Fibroblast of the conjunctiva (primary cell): ENCODE measurements around the gene GRID2.
A peak's percentile ranks its signal among the peaks of the same experiment; 100 is the strongest.
"Not testable (repeated sequence)": the region's sequence is repeated elsewhere in the genome, so short reads cannot be mapped to it uniquely, and the experiment has no call there.

Experiments
- DNase-seq: peaks from one replicate; pipeline ENCODE4 v3.0.0-alpha.2; 2010; ENCODE audit warnings: low read depth

The GRID2 gene

DNA sequence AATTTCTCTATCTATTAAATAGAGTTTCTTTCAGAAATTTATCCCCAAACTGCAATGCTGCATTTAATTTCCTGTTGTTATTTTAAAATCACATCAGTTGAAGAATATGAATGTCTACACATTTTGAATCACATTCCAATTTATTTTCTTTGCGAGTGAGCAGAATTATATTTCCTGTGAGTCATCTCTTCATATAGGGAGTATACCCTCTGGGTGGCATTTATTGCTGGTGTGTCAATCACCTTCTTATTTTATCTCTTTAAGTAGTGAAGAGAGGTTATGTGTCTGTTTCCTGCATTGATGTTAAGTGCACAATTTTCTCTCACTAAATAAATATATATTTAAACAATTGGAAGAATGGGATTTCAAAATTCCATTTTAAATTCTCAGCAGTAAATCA is 1013.8 kb downstream of the GRID2 start:
- DNase-seq: no peak

DNA sequence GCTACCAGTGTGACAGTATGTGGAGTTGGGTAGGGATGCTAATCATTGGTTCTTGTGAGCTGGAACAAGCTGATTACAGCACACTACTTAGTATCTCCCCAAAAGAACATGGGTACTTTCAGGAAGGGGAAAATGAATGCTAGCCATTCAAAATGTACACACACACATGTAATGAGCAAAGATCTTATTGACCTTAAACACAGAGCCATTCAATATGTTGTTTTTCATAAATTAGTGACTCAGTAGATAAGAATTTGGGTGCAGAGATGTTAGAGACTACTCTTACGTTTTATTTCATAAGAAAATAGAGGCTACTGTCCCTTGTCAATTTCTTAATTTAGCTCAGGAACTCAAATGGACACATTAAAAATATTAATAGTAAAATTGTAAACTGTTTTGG is 1015.3 kb downstream of the GRID2 start:
- DNase-seq: no peak

DNA sequence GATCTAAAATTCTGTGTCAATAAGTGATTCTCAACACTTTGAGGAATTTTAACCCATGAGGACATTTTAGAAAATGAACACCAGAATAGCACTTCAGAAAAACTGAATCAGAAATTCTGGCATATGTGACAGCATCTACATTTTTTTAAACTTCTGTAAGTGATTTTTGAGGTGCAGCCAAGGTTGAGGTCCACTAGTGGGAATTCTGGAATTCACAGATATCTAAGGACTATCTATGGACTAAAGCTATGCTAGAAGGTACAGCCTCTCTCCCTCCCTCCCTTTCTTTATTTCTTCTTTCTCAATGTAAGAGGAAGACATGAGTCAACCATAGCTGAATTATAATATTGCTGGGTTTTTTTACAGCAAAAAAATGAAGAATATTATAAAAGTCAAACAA is 1016.6 kb downstream of the GRID2 start:
- no peak for DNase-seq

DNA sequence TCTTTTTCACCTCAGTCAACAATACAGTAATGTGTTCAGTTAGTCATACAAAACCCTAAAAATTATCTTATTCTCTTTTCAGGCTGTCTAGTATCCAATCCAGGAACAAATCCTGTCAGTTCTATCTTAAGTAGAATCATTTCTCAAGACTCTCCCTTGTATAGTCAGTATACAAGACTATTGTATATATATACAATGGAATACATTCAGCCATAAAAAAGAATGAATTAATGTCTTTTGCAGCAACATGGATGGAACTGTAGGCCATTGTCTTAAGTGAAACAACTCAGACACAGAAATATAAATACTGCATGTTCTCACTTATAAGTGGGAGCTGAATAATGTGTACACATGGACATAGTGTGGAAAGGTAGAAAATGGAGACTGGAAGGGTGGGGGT is 1023.6 kb downstream of the GRID2 start:
- no peak for DNase-seq

DNA sequence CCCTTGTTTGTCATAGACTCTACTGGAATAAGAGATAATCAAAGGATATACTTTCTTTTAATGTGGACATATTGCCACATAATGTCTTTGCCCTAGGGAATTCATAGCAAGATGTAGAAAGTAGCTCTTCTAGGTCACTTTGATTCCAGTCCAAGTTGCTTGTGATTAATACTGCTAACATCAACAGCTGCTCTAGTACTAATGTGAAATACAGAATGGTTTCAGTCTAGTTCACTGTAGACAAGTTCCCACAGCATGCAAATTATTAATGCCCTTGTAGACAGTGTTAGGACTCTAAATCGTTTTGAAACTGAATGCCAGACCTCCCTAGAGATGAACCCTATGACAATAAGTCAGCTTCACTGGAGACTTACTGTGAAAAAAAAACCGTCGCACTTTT is 1030.2 kb downstream of the GRID2 start:
- DNase-seq: no peak

DNA sequence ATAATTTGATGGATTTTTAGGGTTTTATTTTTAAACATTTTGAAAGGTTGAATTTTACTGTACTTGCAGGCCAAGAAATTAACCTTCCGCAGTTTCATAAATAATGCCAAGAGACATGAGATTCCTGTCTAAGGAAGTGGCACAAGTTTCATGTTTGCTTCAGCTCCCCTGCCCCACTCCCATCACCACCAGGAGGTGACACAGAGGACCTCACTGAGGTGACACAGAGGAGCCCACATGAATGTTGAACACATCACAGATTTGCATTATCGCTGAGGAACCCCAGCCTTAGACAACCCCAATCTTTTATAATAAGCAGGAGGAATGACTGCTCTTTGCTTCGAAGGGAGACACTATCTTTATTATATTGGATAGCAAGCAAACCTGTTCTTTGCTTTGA is 1033.4 kb downstream of the GRID2 start:
- DNase-seq: no peak

DNA sequence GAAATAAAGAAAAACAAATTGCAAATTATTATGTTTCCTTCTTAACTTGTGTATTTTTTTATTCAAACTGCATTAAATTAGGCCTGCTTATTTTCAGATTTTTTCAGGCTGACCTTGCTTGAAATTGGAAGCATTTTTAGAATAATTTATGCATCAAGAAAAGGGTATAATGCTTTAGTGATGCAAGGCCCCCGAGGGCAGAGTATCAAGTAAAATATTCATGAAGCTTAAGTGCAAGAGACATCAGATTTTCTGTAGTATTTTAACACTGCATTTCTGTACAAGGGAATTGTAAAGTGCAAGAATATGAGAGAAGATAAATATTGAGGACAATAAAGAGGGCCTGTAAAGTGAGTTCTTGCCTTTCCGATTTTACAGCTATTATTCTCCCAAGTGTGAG is 1039.0 kb downstream of the GRID2 start:
- DNase-seq: no peak

DNA sequence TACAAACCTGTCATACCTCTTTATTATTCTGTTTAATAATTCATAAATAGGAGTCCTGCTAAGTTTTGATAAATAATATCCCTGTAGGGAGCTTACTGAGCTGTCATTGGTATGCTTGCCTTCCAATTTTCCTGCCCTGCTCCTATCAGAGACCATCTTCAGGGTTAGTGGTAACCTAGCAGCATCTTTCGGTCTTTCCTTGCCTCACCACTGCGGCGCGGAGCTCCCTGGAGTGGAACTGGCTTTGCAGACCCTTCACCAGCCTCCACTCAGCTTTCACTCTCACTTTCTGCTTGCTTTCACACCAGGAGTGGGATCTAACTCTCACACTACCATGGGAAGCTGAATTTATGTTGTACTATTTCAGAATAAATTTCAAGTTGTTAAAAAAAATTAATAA is 1043.1 kb downstream of the GRID2 start:
- DNase-seq: no peak

DNA sequence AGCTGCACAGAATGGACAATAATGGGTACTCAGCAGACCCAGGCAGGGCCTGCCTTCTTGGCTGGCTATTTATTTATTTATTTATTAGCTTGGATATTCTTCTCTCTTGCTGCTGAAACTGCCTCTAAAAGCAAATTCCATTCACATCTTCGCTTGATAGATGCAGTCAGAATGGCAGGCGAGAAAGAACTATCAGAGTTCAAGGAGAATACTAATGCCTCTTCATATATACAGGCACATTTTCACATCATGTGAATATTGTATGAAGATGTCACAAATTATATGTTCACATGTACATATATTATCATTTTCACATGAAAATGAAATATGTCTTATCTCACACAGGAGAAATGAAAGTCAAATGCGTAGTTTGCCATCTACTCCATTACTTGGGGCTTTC is 1045.1 kb downstream of the GRID2 start:
- no peak for DNase-seq

DNA sequence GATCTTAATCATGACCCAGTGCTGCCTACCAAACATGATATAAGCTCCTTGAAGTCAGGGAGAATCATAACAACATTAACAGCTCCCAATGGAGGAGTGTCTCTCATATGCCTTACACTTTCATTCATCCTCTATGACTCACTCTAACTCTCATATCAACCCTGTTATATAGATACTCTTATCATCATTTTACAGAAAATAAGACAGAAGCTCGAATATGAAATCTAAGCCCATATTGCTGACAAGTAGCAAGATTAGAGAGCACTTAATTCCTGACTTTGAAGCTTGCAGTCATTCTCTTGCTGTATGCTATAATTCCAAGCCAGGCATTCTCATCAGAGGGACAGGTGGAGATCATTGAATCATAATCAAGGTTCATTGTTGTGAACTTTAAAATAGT is 1048.1 kb downstream of the GRID2 start:
- no peak for DNase-seq

DNA sequence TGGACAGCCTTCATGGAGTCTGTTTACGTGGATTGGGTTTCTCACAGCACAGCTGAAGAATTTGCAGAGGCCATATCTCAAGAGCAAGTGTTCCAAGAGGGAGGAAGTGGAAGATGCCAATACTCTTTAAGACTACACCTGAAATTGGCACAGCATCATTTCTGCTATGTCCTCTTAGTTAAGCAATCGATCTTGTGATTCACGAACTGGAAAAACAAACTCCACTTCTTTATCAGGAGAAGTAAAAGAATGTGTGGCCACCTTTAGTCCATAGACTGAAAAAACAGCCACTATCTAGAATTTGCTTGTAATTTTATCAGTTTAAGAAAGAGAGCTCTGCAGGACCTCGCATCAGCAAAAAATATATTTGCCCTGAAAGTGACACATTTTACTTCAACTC is 1051.6 kb downstream of the GRID2 start:
- DNase-seq: no peak

DNA sequence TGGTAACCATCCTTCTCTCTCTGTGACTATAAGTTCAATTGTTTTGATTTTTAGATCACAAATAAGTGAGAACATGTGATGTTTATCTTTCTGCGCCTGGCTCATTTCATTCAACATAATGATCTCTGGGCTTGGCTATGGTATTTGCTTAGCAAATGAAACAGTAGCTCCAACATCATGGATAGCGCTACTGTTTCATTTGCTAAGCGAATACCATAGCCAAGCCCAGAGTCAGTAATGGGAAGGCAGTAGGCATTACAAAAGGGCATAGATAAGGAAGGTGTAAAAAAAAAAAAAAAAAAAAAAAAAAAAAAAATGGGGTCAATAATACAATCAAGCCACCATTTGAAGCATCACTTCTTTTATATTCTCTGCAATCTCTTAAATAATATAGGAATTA is 1055.8 kb downstream of the GRID2 start:
- no peak for DNase-seq

DNA sequence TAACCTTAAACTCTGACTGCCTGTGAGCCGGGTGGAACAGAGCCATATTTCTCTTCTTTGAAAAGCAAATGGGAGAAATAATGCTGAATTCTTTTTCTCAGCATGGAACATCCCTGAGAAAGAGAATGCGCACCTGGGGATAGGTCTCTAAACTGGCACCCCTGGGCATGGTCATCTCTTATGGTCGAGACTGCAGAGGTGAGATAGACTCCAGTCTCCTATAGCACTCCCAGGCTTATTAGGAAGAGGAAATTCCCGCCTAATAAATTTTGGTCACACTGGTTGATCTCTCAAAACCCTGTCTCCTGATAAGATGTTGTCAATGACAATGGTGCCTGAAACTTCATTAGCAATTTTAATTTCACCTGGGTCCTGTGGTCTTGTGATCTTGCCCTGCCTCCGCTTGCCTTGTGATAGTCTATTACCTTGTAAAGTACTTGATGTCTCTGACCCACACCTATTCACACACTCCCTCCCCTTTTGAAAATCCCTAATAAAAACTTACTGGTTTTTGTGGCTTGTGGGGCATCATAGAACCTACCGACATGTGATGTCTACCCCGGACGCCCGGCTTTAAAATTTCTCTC is 1062.5 kb downstream of the GRID2 start:
- not testable (repeated sequence) for DNase-seq

DNA sequence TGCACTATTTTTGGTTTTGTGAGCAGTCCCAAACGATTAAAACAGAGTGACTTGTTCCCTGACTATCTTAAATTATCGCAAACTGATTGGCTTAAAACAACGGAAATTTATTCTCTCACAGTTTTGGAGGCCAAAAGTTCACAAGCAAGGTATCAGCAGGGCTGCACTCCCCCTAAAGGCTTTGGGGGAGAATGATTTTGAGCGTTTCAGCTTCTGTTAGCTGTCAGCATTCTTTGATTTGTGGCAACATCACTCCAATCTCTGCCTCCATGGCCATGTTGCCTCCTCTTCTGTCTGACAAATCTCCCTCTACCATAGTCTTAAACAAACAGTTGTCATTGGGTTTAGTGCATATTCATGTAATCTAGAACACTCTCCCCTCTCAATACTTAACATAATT is 1065.2 kb downstream of the GRID2 start:
- no peak for DNase-seq

DNA sequence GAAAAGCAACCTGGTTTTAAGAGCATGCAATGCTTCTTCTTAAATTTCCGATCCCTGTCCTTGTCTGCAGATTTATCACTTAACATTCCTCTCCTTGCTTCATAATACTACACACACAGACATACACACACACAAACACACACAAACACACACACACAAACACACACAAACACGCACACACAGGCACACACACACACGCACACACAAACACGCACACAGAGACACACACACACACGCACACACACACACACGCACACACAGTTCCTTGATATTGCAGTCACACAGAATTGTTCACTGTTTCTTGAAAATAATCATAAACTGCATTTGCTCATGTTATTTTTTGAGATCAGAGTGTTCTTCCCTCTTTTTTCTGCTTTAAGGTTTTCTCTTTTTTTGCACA is 1066.5 kb downstream of the GRID2 start:
- no peak for DNase-seq

DNA sequence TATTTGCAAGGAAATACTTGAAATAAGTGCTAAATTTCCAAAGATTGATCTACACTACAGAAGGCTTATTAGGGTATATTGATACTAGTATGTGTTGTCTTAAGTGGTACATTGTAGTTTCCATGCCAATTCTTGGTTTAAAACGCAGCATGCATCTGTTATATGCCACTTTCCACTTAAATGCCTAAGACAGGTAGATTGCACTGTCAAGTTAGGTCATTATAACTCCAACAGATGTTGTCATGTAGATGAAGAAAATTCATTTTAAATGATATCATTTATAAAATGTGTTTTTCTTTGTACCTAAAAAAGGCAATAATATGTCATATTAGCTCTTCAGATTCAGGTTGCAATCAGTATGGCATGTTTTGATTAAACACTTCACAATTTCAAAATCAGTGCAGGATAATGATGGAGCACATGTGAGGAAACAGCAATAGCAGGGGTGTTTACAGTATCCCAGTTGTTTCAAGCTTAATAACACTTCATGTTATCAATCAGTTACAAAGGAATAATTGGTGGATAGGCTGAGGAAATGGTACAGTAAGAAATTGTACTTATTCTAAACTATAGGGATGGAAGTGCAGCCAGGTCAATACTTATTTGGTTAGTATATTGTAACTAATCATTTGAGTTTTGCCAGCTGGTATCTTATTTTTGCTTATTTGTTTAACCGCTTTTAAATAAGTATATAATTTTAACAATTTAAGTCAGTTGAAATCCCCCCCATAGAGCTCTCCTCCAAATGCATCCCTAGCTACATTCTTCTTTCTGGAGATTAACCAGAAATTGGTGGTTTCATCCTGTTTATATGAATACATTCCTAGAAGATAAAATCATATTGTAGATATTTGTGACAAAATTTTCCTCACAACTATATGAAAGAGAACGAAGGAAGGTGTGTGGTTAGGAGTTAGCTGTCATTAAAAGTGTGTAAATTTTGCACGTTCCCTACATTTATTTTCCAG is 1070.4 kb downstream of the GRID2 start:
- no peak for DNase-seq

DNA sequence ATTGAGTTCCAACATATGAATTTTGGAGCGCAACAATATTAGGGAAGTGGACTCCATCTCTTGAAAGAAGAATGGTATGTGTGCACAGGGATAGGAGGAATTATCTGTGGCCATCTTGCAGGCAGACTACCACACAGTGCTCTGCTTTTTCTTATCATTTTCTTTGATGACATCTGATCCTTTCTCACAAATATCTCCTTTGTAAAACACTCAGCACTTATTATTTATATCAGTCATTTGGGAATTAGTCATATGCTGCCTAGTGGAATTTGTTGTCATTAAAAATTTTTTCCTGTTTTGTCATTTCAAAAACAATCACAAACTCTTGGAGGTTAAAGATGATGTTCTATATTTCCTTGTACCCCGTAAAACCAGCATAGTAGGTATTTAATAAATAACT is 1080.5 kb downstream of the GRID2 start:
- no peak for DNase-seq

DNA sequence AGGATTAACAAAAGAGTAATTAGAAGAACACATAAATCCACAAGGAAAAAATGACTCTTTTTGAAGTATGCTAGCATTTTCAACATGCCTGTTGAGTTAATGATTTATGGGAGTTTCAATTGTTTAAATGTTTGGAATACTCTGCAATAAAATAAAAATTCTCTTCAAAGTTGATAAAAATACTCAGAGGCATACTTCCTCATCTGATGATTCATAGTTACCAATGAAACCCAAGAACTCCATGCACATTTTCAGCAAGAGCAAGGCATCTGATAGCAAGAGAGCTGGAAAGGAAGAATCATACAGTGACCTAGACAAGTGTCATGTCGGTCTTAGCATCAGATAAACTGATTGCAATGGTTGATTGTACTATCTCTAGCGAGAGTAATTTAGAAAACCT is 1081.1 kb downstream of the GRID2 start:
- no peak for DNase-seq

DNA sequence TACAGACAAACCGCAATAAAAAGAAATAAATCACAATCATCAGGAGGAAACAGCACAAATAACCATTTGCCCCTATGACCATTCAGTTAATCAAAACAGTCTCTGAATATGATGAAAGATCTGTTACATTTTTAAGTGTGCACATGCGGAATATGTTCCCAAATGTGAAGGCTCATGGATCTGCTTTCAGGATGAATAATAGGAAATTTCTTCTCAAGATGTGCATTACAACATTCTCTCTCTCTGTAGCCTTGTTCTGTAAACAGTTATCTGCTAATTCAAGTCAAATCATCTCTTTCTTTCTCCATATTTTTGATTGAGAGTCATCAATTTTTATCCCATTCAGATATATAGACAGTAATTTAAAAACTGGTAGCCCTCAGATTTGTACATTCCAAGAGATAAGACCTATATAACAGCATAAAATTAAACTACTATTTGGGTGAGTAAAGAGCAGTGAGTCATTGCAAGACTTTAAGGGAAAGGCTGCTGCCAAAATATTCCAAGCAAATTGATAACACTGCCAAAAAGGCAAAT is 1090.8 kb downstream of the GRID2 start:
- DNase-seq: peak; percentile 43

DNA sequence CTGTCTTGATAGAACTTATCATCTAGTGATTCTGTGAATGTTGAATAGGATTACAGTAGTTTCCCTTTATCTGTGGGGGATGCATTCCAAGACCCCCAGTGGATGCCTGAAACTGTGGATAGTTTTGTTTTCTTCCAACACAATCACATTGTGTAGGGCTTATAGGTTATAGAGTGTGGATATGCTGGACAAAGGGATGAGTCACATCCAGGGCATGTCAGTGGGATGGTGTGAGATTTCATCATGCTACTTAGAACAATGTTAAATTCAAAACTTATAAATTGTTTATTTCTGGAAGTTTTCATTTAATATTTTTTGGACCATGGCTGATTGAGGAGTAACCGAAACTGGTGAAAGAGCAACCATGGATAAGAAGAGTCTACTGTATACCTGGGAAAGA is 1092.5 kb downstream of the GRID2 start:
- DNase-seq: peak; percentile 82

DNA sequence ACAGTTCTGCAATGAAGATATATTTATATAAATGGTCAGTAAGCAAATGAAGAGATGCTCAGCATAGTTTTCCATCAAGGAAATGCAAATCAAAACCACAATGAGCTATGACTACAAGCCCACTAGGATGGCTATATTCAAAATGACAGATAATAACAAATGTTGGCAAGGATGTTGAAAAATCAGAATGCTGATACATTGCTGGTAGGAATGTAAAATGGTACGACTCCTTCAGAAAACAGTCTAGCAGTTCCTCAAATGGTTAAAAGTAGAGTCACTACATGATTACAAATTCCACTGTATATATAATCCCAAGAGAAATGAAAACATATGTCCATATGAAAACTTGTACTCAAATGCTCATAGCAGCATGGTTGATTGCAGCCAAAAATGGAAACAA is 1099.8 kb downstream of the GRID2 start:
- no peak for DNase-seq

DNA sequence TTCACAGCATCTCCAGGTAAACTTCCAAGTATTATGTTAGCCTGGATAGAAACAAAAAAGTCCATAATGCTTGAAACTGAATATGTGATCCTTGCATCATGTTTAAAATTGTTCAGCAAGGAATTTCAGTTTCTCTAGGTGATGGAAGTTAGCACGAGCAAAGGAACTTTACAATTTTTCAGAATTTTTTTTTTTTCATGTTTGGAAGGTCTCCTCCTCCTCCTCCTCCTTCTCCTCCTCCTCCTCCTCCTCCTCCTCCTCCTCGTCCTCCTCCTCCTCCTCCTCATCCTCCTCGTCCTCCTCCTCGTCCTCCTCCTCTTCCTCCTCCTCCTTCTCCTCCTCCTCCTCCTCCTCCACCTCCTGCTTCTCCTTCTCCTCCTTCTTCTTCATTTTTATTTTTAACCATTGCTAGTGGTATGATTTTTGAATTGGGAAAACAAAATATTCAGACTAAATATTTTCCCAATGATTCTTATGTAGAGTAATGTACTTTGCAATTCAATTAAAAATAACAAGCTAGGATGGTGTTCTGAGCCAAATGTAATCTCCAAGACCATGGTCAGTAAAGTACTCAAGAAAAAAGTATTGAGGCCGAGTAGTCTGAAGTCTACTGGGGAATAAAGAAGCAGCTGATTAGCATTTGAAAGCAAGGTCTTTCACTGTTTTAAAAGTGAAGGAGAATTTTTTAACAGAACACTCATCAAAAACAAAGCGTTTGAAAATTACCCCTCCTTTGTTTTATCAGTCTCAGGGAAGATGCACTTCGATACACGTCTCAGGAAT is 1103.9 kb downstream of the GRID2 start:
- DNase-seq: no peak

DNA sequence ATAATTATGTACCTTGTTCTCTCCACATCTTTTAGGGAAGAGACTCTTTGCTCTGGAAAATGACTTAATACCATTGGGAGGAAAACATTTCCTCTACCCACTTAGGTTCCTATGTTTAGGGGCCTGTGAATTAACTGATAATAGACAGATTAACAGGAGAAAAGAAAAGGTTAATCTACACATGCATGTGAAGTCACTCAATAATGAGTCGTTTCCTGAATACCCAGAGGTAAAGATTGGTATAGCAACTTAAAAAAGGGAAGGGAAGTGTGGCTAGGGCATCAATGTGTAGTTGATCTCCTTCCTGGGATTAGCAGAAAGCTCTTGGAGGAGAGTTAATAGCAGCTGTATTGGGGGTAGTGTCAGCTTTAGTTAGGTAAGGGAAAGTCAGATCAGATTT is 1105.3 kb downstream of the GRID2 start:
- DNase-seq: no peak
